GM18517 (cell line): ENCODE measurements around the gene SPAG8.

Source experiments
- ATAC-seq: cut with Tn5 transposase; IDR thresholded peaks from one replicate; pipeline ENCODE4 v1.9.1; 2021; ENCODE audit warnings: mild to moderate bottlenecking, moderate library complexity; ENCODE audit not compliant: unreplicated experiment

SPAG8 gene

GRCh38 chr9:35812025-35812602, at the start of gene SPAG8:
Gene SPAG8 (minus strand): TSS chr9:35812262. CDS start chr9:35812147, 115 bp downstream.
- ATAC-seq, result peak; percentile 58

GRCh38 chr9:35861161-35861897, 49.3 kb upstream of the SPAG8 start:
- ATAC-seq, result no peak

- no peak for ATAC-seq
Measured at GRCh38 chr9:35859990-35860339, 47.9 kb upstream of the SPAG8 start.

DNA sequence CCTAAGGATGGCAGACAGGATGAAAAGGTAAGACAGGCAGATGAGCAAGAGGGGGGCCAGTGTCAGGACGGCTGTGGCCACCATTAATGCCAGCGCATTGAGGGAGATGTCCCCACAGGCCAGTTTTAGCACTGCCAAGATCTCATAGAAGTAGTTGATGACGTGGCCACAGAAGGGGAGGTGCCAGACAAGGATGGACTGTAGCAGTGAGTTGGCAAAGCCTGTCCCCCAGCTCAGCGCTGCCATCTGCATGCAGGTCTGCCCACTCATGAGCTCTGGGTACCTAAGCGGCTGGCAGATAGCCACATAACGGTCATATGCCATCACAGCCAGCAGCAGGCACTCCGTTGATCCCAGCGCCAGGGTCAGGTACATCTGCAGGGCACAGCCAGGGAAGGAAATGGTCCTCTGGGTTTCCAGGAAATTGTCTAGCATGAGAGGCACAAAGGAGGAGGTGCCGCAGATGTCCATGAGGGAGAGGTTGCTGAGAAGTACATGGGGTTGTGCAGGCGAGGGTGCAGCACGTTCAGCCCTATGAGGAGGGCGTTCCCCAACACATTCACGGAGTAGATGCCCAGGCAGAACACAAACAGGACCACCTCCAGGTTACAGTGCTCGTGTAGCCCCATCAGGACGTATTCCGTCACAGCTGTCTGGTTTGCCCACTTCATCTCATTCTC, 47.4 kb upstream of the SPAG8 start:
- no peak for ATAC-seq

DNA sequence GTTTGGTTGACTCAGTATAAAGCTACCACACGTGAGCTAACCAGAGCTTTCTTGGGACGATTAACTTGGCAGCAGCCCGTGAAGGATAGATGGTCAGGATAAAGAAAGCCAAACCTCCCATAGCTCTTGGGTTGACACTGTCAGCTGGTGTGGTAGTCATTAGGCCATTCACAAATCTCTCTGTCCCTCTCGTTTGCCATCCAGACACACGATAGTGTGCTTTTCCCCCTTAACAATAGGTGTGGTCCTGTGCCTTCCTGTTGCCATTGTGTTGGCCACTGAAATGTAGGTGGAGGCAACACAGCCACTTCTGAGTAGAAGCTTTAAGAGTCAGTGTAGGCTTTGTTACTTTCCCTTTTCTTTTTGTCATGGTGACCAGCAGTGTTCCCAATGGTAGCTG, 46.4 kb upstream of the SPAG8 start:
- no peak for ATAC-seq

GRCh38 chr9:35856882-35857281, 44.8 kb upstream of the SPAG8 start:
- no peak for ATAC-seq

- no peak for ATAC-seq
Measured at GRCh38 chr9:35856206-35856605, 44.1 kb upstream of the SPAG8 start.

GRCh38 chr9:35854091-35854762, 42.2 kb upstream of the SPAG8 start:
- no peak for ATAC-seq

DNA sequence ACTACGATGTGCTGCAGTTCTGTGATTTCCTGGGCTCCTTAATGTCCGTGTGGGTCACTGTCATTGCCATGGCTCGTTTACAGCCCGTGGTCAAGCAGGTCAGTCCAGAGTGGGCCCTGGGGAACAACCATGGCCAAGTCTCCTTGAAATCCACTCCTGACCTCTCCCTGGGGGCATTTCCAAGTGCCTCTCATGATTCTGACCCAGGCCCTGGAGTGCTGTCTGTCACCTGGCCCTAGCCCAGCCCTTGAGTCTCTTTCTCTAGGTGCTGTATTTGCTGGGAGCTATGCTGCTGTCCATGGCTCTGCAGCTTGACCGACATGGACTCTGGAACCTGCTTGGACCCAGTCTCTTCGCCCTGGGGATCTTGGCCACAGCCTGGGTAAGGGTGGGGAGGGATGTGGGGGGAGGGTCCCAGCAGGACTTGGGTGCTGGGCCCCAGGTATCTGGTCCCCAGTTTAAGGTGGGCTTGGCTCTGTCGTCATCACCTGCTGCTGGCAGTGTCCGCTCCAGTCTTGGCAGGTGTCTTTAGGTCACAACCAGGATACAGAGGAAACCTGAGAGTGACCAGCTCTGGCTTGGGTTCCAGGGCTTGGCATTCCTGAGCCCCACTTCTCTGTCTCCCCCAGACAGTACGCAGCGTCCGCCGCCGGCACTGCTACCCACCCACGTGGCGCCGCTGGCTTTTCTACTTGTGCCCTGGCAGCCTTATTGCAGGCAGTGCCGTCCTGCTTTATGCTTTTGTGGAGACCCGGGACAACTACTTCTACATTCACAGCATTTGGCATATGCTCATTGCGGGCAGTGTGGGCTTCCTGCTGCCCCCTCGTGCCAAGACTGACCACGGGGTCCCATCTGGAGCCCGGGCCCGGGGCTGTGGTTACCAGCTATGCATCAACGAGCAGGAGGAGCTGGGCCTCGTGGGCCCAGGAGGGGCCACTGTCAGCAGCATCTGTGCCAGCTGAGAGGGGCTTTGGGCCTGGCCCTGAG, 41.1 kb upstream of the SPAG8 start:
- ATAC-seq, result no peak

- no peak for ATAC-seq
Measured at GRCh38 chr9:35852267-35852815, 40.3 kb upstream of the SPAG8 start.

DNA sequence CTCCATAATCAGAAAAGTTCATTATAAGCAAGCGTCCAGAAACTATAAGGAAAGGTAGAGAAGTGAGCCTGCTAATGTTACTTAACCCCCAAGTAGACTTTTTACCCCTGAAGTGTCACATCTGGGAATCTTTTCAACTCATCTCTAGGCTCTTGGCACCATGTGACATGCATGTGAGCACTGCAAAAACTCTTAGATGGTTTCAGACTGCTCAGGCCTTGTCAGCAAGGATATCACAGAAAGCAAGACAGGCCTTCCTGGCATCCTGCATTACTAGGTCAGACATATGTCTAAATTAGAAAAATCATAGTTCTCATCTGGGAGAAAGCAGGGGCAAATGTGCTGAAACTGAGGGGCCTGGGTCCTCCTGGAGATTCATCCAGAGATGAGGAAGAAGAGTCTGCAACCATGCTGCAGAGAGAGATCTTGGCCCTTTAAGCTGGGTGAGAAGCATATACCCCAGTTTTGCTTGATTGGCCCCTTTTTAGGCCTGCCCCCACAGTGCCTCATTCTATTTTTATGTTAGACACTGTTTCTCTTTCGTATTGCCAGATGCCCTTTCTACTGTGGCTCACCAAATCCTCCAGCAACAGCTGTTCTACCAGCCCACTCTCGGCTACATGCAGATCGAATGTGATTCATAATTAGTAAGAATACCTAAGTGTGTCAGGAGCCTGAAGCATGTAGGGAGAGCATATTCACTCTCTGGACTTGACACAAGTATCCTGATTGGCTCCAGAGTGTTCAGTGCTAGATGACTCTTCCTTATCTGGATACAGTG, 35.9 kb upstream of the SPAG8 start:
- ATAC-seq, result peak; percentile 95

DNA sequence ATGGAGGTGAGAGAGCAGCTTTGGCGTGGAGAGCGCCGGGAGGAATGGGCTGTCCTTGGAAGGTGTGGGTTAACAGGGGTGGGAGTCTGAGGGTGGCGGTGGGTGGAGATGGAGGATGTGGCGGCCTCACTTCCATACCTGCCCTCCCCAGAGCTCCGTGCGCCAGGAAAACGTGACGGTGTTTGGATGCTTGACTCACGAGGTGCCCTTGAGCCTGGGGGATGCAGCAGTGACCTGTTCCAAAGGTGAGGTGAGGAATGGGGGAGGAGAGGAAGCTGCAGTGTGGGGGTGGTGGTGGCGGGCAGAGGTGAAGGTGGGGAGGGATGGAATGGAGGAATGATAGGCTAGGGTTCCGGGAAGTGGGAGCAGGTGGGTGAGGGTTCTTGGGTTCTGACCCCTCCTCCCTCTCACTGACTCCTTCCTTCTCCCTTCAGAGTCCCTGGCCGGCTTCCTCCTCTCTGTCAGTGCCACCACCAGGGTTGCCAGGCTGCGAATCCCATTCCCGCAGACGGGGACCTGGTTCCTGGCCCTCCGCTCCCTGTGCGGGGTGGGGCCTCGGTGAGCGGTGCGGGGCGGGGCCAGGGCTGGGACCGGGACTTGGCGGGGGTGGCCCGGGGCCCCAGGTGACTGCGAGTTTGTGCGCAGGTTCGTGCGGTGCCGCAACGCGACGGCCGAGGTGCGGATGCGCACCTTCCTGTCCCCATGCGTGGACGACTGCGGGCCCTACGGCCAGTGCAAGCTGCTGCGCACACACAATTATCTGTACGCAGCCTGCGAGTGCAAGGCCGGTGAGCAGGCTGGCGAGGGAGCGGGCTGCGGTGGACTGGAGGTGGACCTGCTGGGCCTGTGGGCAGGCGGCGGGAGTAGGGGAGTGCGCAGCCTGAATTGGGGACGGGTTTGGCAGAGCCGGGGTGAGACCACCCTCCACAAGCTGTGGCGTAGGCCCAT, 34.0 kb upstream of the SPAG8 start:
- no peak for ATAC-seq

GRCh38 chr9:35844628-35845270, 32.7 kb upstream of the SPAG8 start:
- no peak for ATAC-seq

DNA sequence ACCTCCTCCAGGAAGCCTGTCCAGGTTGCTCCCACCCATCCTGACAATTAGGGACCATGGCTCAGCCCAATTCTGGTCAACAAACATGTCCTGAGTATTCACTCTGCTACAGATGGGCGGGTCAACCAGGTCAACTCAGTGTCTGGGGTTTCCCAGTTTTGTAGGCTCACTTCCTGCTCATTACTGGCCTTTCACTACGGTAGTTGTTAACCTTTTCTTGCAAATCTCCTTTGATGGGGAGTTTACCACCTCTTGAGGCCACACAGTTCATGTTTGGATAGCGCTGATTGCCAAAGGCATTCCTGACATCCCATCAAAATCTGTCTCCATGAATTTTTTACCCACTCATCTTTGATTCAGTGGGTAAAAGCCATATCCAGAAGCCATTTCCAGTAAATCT, 30.7 kb upstream of the SPAG8 start:
- ATAC-seq, result peak; percentile 68

- ATAC-seq, result no peak
Measured at GRCh38 chr9:35842020-35842745, 30.1 kb upstream of the SPAG8 start.

DNA sequence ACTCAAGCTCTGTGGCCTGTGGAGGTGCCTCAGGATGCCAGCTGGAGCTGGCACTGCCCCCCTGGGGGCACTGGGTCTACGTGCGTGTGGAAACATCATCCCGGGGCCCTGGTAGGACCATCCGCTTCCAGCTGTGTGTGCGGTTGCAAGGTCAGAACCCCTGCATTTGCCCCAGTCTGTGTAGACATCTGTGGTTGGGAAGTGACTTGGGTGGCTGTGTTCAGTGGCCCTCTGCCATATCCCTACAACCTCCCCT, 29.5 kb upstream of the SPAG8 start:
- ATAC-seq, result no peak

GRCh38 chr9:35840881-35841644, 29.0 kb upstream of the SPAG8 start:
- no peak for ATAC-seq
